Aorta (tissue), 5 donors: ENCODE measurements around the gene CHID1. TPM values are rescaled to one million over a fixed set of nuclear protein-coding genes. Genes with fewer than 3 reads are reported as not detected.

Source experiments
- ATAC-seq: fragments of 200-7000 bp; cut with Tn5 transposase; one replicate; pipeline ENCODE4 v1.9.1; 2022; ENCODE audit warnings: moderate library complexity; ENCODE audit not compliant: low FRiP score
- DNase-seq, 2 donors: peaks; one replicate each; pipeline ENCODE4 v3.0.0-alpha.2; 2020
- H3K27ac ChIP-seq, 2 donors: one replicate each; pipeline ENCODE4 v1.5.1; 2013; ENCODE audit warnings: low read length in 2 of 2, mild to moderate bottlenecking in 2 of 2, moderate library complexity in 2 of 2, control low read depth in 1 of 2, inconsistent platforms in 1 of 2, low read depth in 1 of 2
- H3K27me3 ChIP-seq, 2 donors: one replicate each; pipeline ENCODE4 v1.6.1; 2013; ENCODE audit warnings: control low read depth in 1 of 2, low read length in 1 of 2, mild to moderate bottlenecking in 1 of 2, moderate library complexity in 1 of 2; ENCODE audit not compliant: insufficient read depth in 2 of 2, control insufficient read depth in 1 of 2
- H3K36me3 ChIP-seq, 2 donors: one replicate each; pipeline ENCODE4 v1.6.1; 2013; ENCODE audit warnings: control low read depth in 1 of 2, low read length in 1 of 2, mild to moderate bottlenecking in 1 of 2; ENCODE audit not compliant: insufficient read depth in 2 of 2, control insufficient read depth in 1 of 2
- H3K4me1 ChIP-seq, 2 donors: one replicate each; pipeline ENCODE4 v1.6.1; 2013; ENCODE audit warnings: low read length in 2 of 2, control low read depth in 1 of 2, mild to moderate bottlenecking in 1 of 2, moderate library complexity in 1 of 2; ENCODE audit not compliant: insufficient read depth in 2 of 2, control insufficient read depth in 1 of 2
- H3K4me3 ChIP-seq, 2 donors: one replicate each; pipeline ENCODE4 v1.5.1; 2013; ENCODE audit warnings: low read length in 2 of 2, control low read depth in 1 of 2, mild to moderate bottlenecking in 1 of 2
- H3K9me3 ChIP-seq: one replicate; pipeline ENCODE4 v1.6.1; 2013; ENCODE audit warnings: mild to moderate bottlenecking, low read length; ENCODE audit not compliant: control insufficient read depth
- WGBS, 2 donors: extraction: QIAGEN DNeasy Blood & Tissue Kit; methylation state at CpG; one replicate each; pipeline ENCODE4 v1.1.7; 2013; 5-methylcytosine and 5-hydroxymethylcytosine counted together
- intact Hi-C, 2 donors: fragments of 100-400 bp; cut with DNase I; formaldehyde crosslinking; loops; one replicate each; pipeline versions ENCODE4 v1.14.2 to v1.15.0; 2022
- polyA plus RNA-seq, 2 donors: library from polyadenylated mRNA; stranded (reverse); fragments of 200-250 nt; gene quantifications; one replicate each; pipeline ENCODE4 v1.2.3, GENCODE V29; 2013
- total RNA-seq, 2 donors: library from RNA; stranded (reverse); fragmentation: NEBNext Ultra II Directional; extraction: Animal tissue kit (Norgen Biotek cat#: 25700); gene quantifications; one replicate each; pipeline ENCODE4 v1.2.1, GENCODE V29; 2021
- donor health status: healthy with polysubstance abuse.
- donor health status: Bipolar disorder and iron deficiency.
- donor health status: DM: no; HTN: no; CAD: no.
- donor health status: DM: no; HTN: no; CAD: no.
- donor health status: DM: yes; HTN: yes; CAD: no.

CHID1 gene
- total and polyA plus RNA-seq, 4 donors: 29.6 to 77.4 (median 57.8) TPM

DNA sequence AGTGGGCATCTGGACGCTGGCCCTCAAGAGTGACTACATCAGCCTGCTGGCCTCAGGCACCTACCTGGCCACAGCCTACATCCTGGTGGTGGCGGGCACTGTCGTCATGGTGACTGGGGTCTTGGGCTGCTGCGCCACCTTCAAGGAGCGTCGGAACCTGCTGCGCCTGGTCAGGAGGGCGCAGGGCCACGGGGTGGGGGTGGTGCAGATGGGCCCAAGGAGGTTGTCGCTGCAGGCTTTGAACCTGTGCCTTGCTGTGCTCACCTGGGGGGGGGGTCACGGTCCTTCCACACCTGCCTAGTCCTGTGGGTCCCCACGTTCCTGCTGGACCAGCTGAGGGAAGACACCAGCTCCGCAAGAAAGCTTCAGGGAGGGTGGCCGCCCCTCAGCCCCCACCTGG, 74.3 kb downstream of the CHID1 start:
- 83 to 85% methylated on average over 14 of the region's 14 CpGs for WGBS, 2 donors

GRCh38 chr11:834371-835316, 76.0 kb downstream of the CHID1 start:
- H3K9me3 ChIP-seq: no peaks in the 10 kb centered on the region
- DNase-seq (peak; percentile 93 to 96), ATAC-seq (peak; percentile 71)
- H3K4me3 ChIP-seq: no peak overlapping the region
- intact Hi-C loops: no loop called here
- WGBS, 2 donors: 1 to 3% methylated on average over 31 of the region's 31 CpGs
- peak overlapping the region; percentile 84 to 90 for H3K27ac ChIP-seq
- H3K27me3 ChIP-seq: no peaks in the 10 kb centered on the region
- peaks cover 0 to 11% of the 10 kb centered on the region in 2 donors for H3K36me3 ChIP-seq
- H3K4me1 ChIP-seq: no peaks in the 10 kb centered on the region

More for the DNA sequence above, 74.3 kb downstream of the CHID1 start:
- intact Hi-C loops: no loop called here
- Histone ChIP-seq H3K4me1 (no peaks in the 10 kb centered on the region), H3K9me3 (no peaks in the 10 kb centered on the region), H3K4me3 (no peak overlapping the region), H3K36me3 (peaks cover 0 to 11% of the 10 kb centered on the region in 2 donors), H3K27me3 (no peaks in the 10 kb centered on the region), H3K27ac (no peak overlapping the region)
- no peak for ATAC-seq
- no peak for DNase-seq

GRCh38 chr11:833849-834311, 76.7 kb downstream of the CHID1 start:
- intact Hi-C loops: no loop called here
- Histone ChIP-seq H3K36me3 (peaks cover 0 to 11% of the 10 kb centered on the region in 2 donors), H3K27ac (peak overlapping the region; percentile 49 to 95), H3K4me1 (no peaks in the 10 kb centered on the region), H3K4me3 (peak overlapping the region; percentile 47 to 55), H3K9me3 (no peaks in the 10 kb centered on the region), H3K27me3 (no peaks in the 10 kb centered on the region)
- no peak for ATAC-seq
- no peak for DNase-seq
- 8 to 11% methylated on average over 9 of the region's 9 CpGs for WGBS, 2 donors

DNA sequence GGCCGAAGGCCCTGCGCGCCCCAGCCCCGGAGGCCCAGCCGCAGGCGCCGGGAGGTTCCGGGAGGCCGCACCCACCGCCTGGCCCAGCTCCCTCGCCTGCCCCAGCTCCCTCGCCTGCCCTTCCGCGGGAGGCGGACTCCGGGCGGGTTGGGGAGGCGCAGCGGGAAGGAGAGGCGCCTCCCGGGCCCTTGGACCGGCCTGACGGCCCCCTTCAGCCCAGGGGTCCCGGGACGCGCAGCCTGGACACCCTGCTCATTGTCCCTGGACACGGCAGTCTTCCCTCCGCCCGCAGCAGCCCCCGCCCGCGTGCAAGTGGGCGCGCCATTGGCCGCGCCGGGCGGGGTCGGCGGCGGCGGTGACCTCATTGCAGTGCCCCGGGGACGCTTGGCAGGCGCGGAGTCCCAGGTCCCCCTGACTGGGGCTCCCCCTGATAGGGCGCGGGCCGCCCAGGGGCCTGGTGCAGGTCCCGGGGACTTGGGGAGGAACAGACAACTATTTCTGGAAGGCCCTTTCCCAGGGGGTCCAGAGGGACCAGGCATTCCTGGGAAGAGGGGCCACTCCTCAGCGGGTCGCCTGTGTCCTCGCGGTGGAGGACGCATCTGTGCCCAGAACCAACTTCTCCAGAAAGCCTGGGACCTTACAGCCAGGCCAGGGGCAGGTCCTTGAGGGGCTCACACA, 77.4 kb downstream of the CHID1 start:
- peak overlapping the region; percentile 49 to 95 for H3K27ac ChIP-seq
- H3K36me3 ChIP-seq: peaks cover 0 to 8% of the 10 kb centered on the region in 2 donors
- peak overlapping the region; percentile 47 to 55 for H3K4me3 ChIP-seq
- no peaks in the 10 kb centered on the region for H3K27me3 ChIP-seq
- ATAC-seq: peak; percentile 9
- H3K9me3 ChIP-seq: no peaks in the 10 kb centered on the region
- WGBS, 2 donors: 0% methylated on average over 35 to 55 of the region's 55 CpGs
- intact Hi-C loops: no loop called here
- no peaks in the 10 kb centered on the region for H3K4me1 ChIP-seq
- peak; percentile 76 to 89 for DNase-seq

GRCh38 chr11:832529-833113, 78.0 kb downstream of the CHID1 start, which contains the start of gene CD151:
Gene CD151, plus strand, starts transcription at chr11:832952. Its CDS starts 3,118 bp downstream, at chr11:836070.
- H3K4me1 ChIP-seq: no peaks in the 10 kb centered on the region
- H3K4me3 ChIP-seq: peak within 1 kb of the TSS; percentile 47 to 55
- no peaks in the 10 kb centered on the region for H3K27me3 ChIP-seq
- peak within 1 kb of the TSS; percentile 49 to 95 for H3K27ac ChIP-seq
- intact Hi-C loops: no loop called here
- no peaks in the 10 kb centered on the region for H3K9me3 ChIP-seq
- peaks cover 0 to 4% of the 10 kb centered on the region in 2 donors for H3K36me3 ChIP-seq
- ATAC-seq (peak; percentile 24), DNase-seq (no peak)
- 1% methylated on average over 41 to 67 of the region's 67 CpGs for WGBS, 2 donors

- DNase-seq (no peak), ATAC-seq (no peak)
- no peak overlapping the region for H3K27ac ChIP-seq
- peak overlapping the region in 1 of 2 donors; percentile 1 for H3K4me3 ChIP-seq
- H3K9me3 ChIP-seq: no peaks in the 10 kb centered on the region
- intact Hi-C loops: no loop called here
- H3K36me3 ChIP-seq: peaks cover 0 to under 1% of the 10 kb centered on the region in 2 donors
- H3K27me3 ChIP-seq: no peaks in the 10 kb centered on the region
- 59% methylated on average over 22 to 23 of the region's 23 CpGs for WGBS, 2 donors
- no peaks in the 10 kb centered on the region for H3K4me1 ChIP-seq
Observed at GRCh38 chr11:831961-832528, 78.6 kb downstream of the CHID1 start.

DNA sequence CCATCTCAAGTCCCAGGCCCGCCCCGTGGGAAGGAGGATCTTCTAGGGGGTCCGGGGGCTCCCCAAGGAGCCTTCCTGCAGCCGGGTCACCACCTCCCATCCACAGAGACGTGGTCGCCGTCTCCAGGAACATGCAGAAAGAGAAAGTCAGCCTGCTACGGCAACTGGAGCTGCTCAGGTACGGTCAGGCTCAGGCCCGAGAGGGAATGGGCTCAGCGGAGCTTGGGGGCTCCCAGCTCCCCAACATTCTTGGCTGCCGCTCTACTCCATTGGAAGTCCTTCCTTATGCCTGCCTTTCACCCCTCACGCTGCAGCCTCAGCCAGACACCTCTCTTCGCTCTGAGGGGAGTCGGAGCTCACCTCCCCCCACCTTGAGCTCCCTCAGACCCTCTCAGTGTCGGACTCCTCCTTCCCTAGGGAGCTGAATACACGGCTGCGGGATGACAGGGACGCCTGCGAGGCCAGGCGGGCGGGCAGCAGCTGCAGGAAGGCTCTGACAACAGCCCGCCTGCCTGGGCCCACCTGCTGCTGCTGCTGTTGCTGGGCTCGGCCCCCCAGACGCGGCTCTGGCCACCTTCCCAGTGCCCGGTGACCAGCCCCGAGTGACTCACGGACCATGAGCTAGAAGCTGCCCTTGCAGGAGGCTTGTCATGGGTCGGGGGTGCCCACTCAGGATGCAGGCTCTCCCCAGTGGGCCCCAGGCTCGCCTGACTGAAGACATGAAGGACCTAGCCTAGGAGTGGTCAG, 79.3 kb downstream of the CHID1 start:
- H3K4me1 ChIP-seq: no peaks in the 10 kb centered on the region
- no peak for ATAC-seq
- H3K27ac ChIP-seq: no peak overlapping the region
- no peaks in the 10 kb centered on the region for H3K36me3 ChIP-seq
- no peaks in the 10 kb centered on the region for H3K9me3 ChIP-seq
- H3K27me3 ChIP-seq: no peaks in the 10 kb centered on the region
- intact Hi-C loops: no loop called here
- no peak overlapping the region for H3K4me3 ChIP-seq
- 62 to 74% methylated on average over 26 to 31 of the region's 31 CpGs for WGBS, 2 donors
- no peak for DNase-seq
